AG09319 (cell line): ENCODE results near the gene SH3BGR.

Experiments
- DNase-seq: peaks from one replicate; pipeline ENCODE4 v3.0.0-alpha.2; 2010; ENCODE audit warnings: low read depth; ENCODE audit errors: extremely low read depth
- CTCF ChIP-seq: IDR thresholded peaks from 2 replicates; pipeline ENCODE4 v1.5.1; 2011; ENCODE audit warnings: low read depth, mild to moderate bottlenecking, inconsistent platforms, low read length, moderate library complexity

SH3BGR gene

DNA sequence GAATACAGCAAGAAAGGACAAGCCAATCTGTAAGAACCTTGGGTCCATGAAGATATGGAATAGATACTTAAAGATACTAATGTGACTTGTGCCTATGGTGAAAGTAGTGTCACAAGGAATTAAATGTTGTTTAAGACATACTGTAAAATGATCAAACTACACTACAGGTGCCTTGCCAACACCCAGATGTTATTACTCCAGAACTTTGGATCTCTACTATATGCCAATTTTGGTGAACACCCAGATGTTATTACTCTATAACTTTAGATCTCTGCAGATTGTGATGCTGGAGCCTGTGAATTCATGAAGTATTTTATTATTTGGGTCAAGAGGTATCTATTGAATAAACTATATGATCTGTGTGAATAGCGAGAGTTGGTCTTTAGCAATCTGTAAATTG lies 101.1 kb downstream of the SH3BGR start:
- TF ChIP-seq CTCF, result no peak
- no peak for DNase-seq

DNA sequence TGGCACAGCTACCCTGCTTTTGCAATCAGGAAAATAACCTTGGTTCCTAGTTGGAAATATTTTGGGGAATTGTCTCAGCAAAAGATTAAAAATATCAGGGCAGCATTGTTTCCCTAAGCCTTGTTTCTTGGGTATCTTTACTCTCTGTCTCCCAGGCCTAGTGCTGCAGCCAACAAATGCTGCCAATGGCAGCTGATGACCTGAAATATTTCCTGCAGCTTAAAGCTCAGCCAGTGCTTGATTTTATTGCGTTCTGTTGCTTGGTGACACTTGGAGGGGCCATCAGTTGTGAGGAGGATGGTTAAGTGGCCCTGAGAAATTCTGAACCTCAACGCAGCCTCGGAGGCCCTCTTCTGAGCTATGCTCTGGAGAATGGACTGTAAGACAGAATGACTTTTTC lies 101.6 kb downstream of the SH3BGR start:
- no peak for DNase-seq
- no peak for TF ChIP-seq CTCF

DNA sequence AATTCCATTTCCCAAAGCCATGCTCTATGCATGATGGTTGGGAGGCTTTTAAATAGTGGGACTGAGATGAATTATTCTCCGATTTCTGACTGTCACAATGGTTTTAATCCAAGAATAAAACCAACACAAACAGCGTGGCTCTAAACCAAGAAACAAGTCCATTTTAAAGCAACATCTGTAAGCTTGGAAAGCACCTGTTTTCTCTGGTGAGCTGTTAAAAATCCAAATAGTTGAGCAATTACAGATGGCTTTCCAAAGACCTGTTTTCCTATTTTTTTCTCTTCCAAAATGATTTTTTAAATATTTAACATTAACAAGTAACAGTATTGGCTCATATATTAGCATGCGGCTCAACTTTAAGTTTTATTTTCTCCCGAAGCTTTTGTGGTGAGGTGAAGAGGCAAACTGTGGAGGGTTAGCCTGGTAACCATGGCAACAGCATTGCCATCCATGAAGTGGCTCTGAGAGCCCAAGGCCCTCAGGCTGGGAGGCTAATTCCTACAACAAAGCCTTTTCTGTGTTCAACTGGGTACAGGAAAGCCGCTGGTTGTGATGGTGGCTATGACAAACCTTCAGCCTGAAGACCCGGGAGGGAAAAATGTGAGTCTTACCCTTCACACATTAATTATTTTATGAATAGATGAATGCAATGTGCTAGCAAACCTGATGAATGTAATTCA lies 104.3 kb downstream of the SH3BGR start:
- TF ChIP-seq CTCF, result no peak
- DNase-seq, result no peak

- TF ChIP-seq CTCF, result no peak
- DNase-seq, result no peak
Observed at GRCh38 chr21:39559511-39559910, 107.7 kb downstream of the SH3BGR start.

GRCh38 chr21:39561140-39561539 lies 109.4 kb downstream of the SH3BGR start:
- no peak for TF ChIP-seq CTCF
- no peak for DNase-seq

GRCh38 chr21:39562791-39563770 lies 111.3 kb downstream of the SH3BGR start:
- no peak for DNase-seq

More at GRCh38 chr21:39562791-39563770, 111.3 kb downstream of the SH3BGR start:
- no peak for TF ChIP-seq CTCF
